Astrocyte of the spinal cord (primary cell): ENCODE data around the gene TCP1.

Experiments
- DNase-seq: peaks from one replicate; pipeline ENCODE4 v3.0.0; 2011; ENCODE audit warnings: low read depth, low spot score
- H3K4me3 ChIP-seq: 2 replicates; pipeline ENCODE4 v1.5.1; 2011; ENCODE audit warnings: low read depth, mild to moderate bottlenecking, low read length, moderate library complexity
- CTCF ChIP-seq: IDR thresholded peaks from 2 replicates; pipeline ENCODE4 v1.5.1; 2012; ENCODE audit warnings: low read depth, mild to moderate bottlenecking, low read length, inconsistent platforms
- in situ Hi-C: cut with HindIII; loops from 2 replicates; pipeline ENCODE4 v1.10.0; 2017; ENCODE audit warnings: low sequenced_read_pairs

The TCP1 gene

GRCh38 chr6:159790956-159791598 lies 1.7 kb upstream of the TCP1 start:
- TF ChIP-seq CTCF, result no peak
- peak overlapping the region; percentile 96 for H3K4me3 ChIP-seq
- DNase-seq, result no peak
- in situ Hi-C loops, result no loop called here

- no peak for TF ChIP-seq CTCF
- in situ Hi-C loops, result no loop called here
- DNase-seq, result peak; percentile 98
- peak within 1 kb of the TSS; percentile 96 for H3K4me3 ChIP-seq
Measured at GRCh38 chr6:159790149-159790955, 950 bp upstream of the TCP1 start, which contains the start of gene MRPL18. TSS of gene MRPL18 (plus strand) at chr6:159790467. CDS start at chr6:159790588, 121 bp downstream.

- H3K4me3 ChIP-seq, result peak overlapping the region; percentile 96
- in situ Hi-C loops, result no loop called here
- DNase-seq, result peak; percentile 24
- TF ChIP-seq CTCF, result no peak
Measured at GRCh38 chr6:159788753-159789376, 537 bp downstream of the TCP1 start.

- TF ChIP-seq CTCF, result no peak
- peak overlapping the region; percentile 96 for H3K4me3 ChIP-seq
- DNase-seq, result no peak
- in situ Hi-C loops, result no loop called here
Measured at GRCh38 chr6:159788276-159788675, 1.1 kb downstream of the TCP1 start.

- no peak for DNase-seq
- no peak for TF ChIP-seq CTCF
- in situ Hi-C loops, result no loop called here
- no peak overlapping the region for H3K4me3 ChIP-seq
Measured at GRCh38 chr6:159778542-159779103, 10.8 kb downstream of the TCP1 start.

GRCh38 chr6:159778131-159778530 lies 11.3 kb downstream of the TCP1 start:
- H3K4me3 ChIP-seq, result no peak overlapping the region
- DNase-seq, result no peak
- in situ Hi-C loops, result no loop called here
- TF ChIP-seq CTCF, result no peak
